ENCODE measurements around the gene HOXB1.
"Not testable (repeated sequence)": the region's sequence is repeated elsewhere in the genome, so short reads cannot be mapped to it uniquely, and the experiment has no call there.

The HOXB1 gene

GRCh38 chr17:48499735-48500434, 30.9 kb downstream of the HOXB1 start:
- no peak for DNase-seq (ENCODE audit: low read depth, low spot score)

- DNase-seq (ENCODE audit: low read depth, low spot score) = no peak
Observed at GRCh38 chr17:48499248-48499647, 31.6 kb downstream of the HOXB1 start.

- DNase-seq (ENCODE audit: low read depth, low spot score) = no peak
Observed at GRCh38 chr17:48498164-48498850, 32.5 kb downstream of the HOXB1 start.

GRCh38 chr17:48497103-48497502, 33.7 kb downstream of the HOXB1 start:
- no peak for DNase-seq (ENCODE audit: low read depth, low spot score)

GRCh38 chr17:48494335-48494734, 36.5 kb downstream of the HOXB1 start:
- no peak for DNase-seq (ENCODE audit: low read depth, low spot score)

GRCh38 chr17:48492401-48493298, 38.2 kb downstream of the HOXB1 start:
- no peak for DNase-seq (ENCODE audit: low read depth, low spot score)

GRCh38 chr17:48491527-48492273, 39.1 kb downstream of the HOXB1 start:
- DNase-seq (ENCODE audit: low read depth, low spot score) = no peak

- no peak for DNase-seq (ENCODE audit: low read depth, low spot score)
Observed at GRCh38 chr17:48490451-48490892, 40.3 kb downstream of the HOXB1 start.

GRCh38 chr17:48489781-48490180, 41.0 kb downstream of the HOXB1 start:
- DNase-seq (ENCODE audit: low read depth, low spot score) = no peak

GRCh38 chr17:48488548-48489106, 42.2 kb downstream of the HOXB1 start:
- no peak for DNase-seq (ENCODE audit: low read depth, low spot score)

GRCh38 chr17:48487221-48487620, 43.6 kb downstream of the HOXB1 start:
- no peak for DNase-seq (ENCODE audit: low read depth, low spot score)

- DNase-seq (ENCODE audit: low read depth, low spot score) = no peak
Observed at GRCh38 chr17:48486557-48486956, 44.3 kb downstream of the HOXB1 start.

GRCh38 chr17:48484850-48485249, 46.0 kb downstream of the HOXB1 start:
- DNase-seq (ENCODE audit: low read depth, low spot score) = no peak

GRCh38 chr17:48484256-48484655, 46.6 kb downstream of the HOXB1 start:
- no peak for DNase-seq (ENCODE audit: low read depth, low spot score)

- peak; percentile 10 for DNase-seq (ENCODE audit: low read depth, low spot score)
Observed at GRCh38 chr17:48483471-48484131, 47.2 kb downstream of the HOXB1 start.

GRCh38 chr17:48483004-48483403, 47.8 kb downstream of the HOXB1 start:
- no peak for DNase-seq (ENCODE audit: low read depth, low spot score)

- DNase-seq (ENCODE audit: low read depth, low spot score) = not testable (repeated sequence)
Observed at GRCh38 chr17:48482301-48482700, 48.5 kb downstream of the HOXB1 start.

GRCh38 chr17:48479014-48479402, 51.8 kb downstream of the HOXB1 start:
- DNase-seq (ENCODE audit: low read depth, low spot score) = no peak
